MG63 (cell line): ENCODE measurements around the gene OMP. TPM values are rescaled to one million over a fixed set of nuclear protein-coding genes. Genes with fewer than 3 reads are reported as not detected.

Experiments used
- DNase-seq: peaks from one replicate; pipeline ENCODE4 v3.0.0-alpha.2; 2020
- H3K27me3 ChIP-seq: fragments of 250-450 bp; sonication (Bioruptor Pico); 2 replicates; pipeline ENCODE4 v1.5.1; 2020; ENCODE audit warnings: mild to moderate bottlenecking, moderate library complexity
- H3K36me3 ChIP-seq: fragments of 250-450 bp; sonication (Bioruptor Pico); 2 replicates; pipeline ENCODE4 v1.5.1; 2020; ENCODE audit warnings: mild to moderate bottlenecking, moderate library complexity
- H3K4me3 ChIP-seq: fragments of 250-450 bp; sonication (Bioruptor Pico); 2 replicates; pipeline ENCODE4 v1.5.1; 2020; ENCODE audit warnings: mild to moderate bottlenecking, moderate library complexity
- H3K9me3 ChIP-seq: fragments of 250-450 bp; sonication (Bioruptor Pico); 2 replicates; pipeline ENCODE4 v1.5.1; 2020; ENCODE audit warnings: mild to moderate bottlenecking, moderate library complexity
- total RNA-seq: library from RNA; depleted of rRNA; stranded (reverse); fragments of >200 nt; shearing (Covaris generic); gene quantifications from 2 replicates; pipeline ENCODE4 v1.2.3, GENCODE V29; 2014; ENCODE audit warnings: low replicate concordance

The OMP gene
- total RNA-seq, 1 experiment from 2014 or later = not detected

GRCh38 chr11:77110836-77111235, 8.2 kb downstream of the OMP start:
- H3K36me3 ChIP-seq = no peaks in the 10 kb centered on the region
- no peak for DNase-seq
- H3K9me3 ChIP-seq = no peaks in the 10 kb centered on the region
- no peaks in the 10 kb centered on the region for H3K27me3 ChIP-seq
- no peak overlapping the region for H3K4me3 ChIP-seq

- Histone ChIP-seq H3K27me3 (no peaks in the 10 kb centered on the region), H3K9me3 (no peaks in the 10 kb centered on the region), H3K36me3 (no peaks in the 10 kb centered on the region), H3K4me3 (no peak overlapping the region)
- no peak for DNase-seq
These were observed 8.6 kb downstream of the OMP start for GRCh38 chr11:77111277-77111676.

GRCh38 chr11:77111946-77112345, 9.3 kb downstream of the OMP start:
- H3K36me3 ChIP-seq = no peaks in the 10 kb centered on the region
- H3K27me3 ChIP-seq = no peaks in the 10 kb centered on the region
- H3K4me3 ChIP-seq = no peak overlapping the region
- no peaks in the 10 kb centered on the region for H3K9me3 ChIP-seq
- no peak for DNase-seq

- no peak for DNase-seq
- H3K36me3 ChIP-seq = no peaks in the 10 kb centered on the region
- H3K9me3 ChIP-seq = no peaks in the 10 kb centered on the region
- H3K4me3 ChIP-seq = no peak overlapping the region
- H3K27me3 ChIP-seq = no peaks in the 10 kb centered on the region
These were observed 10.2 kb downstream of the OMP start for GRCh38 chr11:77112641-77113381.

- peak; percentile 38 for DNase-seq
- Histone ChIP-seq H3K36me3 (no peaks in the 10 kb centered on the region), H3K9me3 (no peaks in the 10 kb centered on the region), H3K27me3 (no peaks in the 10 kb centered on the region), H3K4me3 (no peak overlapping the region)
These were observed 10.9 kb downstream of the OMP start for GRCh38 chr11:77113382-77114088.

GRCh38 chr11:77114089-77114463, 11.4 kb downstream of the OMP start:
- no peaks in the 10 kb centered on the region for H3K27me3 ChIP-seq
- DNase-seq = no peak
- H3K4me3 ChIP-seq = no peak overlapping the region
- no peaks in the 10 kb centered on the region for H3K36me3 ChIP-seq
- no peaks in the 10 kb centered on the region for H3K9me3 ChIP-seq

GRCh38 chr11:77115181-77115611, 12.6 kb downstream of the OMP start:
- DNase-seq = no peak
- Histone ChIP-seq H3K4me3 (no peak overlapping the region), H3K9me3 (no peaks in the 10 kb centered on the region), H3K27me3 (no peaks in the 10 kb centered on the region), H3K36me3 (no peaks in the 10 kb centered on the region)

GRCh38 chr11:77115956-77116355, 13.3 kb downstream of the OMP start:
- H3K27me3 ChIP-seq = no peaks in the 10 kb centered on the region
- no peak for DNase-seq
- no peak overlapping the region for H3K4me3 ChIP-seq
- H3K36me3 ChIP-seq = no peaks in the 10 kb centered on the region
- H3K9me3 ChIP-seq = no peaks in the 10 kb centered on the region

GRCh38 chr11:77117492-77117891, 14.9 kb downstream of the OMP start:
- Histone ChIP-seq H3K9me3 (no peaks in the 10 kb centered on the region), H3K4me3 (no peak overlapping the region), H3K36me3 (no peaks in the 10 kb centered on the region), H3K27me3 (no peaks in the 10 kb centered on the region)
- no peak for DNase-seq

GRCh38 chr11:77118086-77118485, 15.4 kb downstream of the OMP start:
- no peak overlapping the region for H3K4me3 ChIP-seq

GRCh38 chr11:77118971-77119370, 16.3 kb downstream of the OMP start:
- no peak overlapping the region for H3K4me3 ChIP-seq
- no peaks in the 10 kb centered on the region for H3K9me3 ChIP-seq
- no peaks in the 10 kb centered on the region for H3K27me3 ChIP-seq
- DNase-seq = no peak
- no peaks in the 10 kb centered on the region for H3K36me3 ChIP-seq

More at GRCh38 chr11:77118086-77118485, 15.4 kb downstream of the OMP start:
- H3K9me3 ChIP-seq = no peaks in the 10 kb centered on the region
- no peaks in the 10 kb centered on the region for H3K36me3 ChIP-seq
- H3K27me3 ChIP-seq = no peaks in the 10 kb centered on the region
- DNase-seq = no peak

- Histone ChIP-seq H3K9me3 (no peaks in the 10 kb centered on the region), H3K36me3 (no peaks in the 10 kb centered on the region), H3K4me3 (no peak overlapping the region), H3K27me3 (no peaks in the 10 kb centered on the region)
- DNase-seq = no peak
These were observed 16.9 kb downstream of the OMP start for GRCh38 chr11:77119531-77119936.

GRCh38 chr11:77120571-77120970, 17.9 kb downstream of the OMP start:
- Histone ChIP-seq H3K9me3 (no peaks in the 10 kb centered on the region), H3K4me3 (no peak overlapping the region), H3K36me3 (no peaks in the 10 kb centered on the region), H3K27me3 (no peaks in the 10 kb centered on the region)
- DNase-seq = no peak

- DNase-seq = no peak
- no peak overlapping the region for H3K4me3 ChIP-seq
- no peaks in the 10 kb centered on the region for H3K36me3 ChIP-seq
- no peaks in the 10 kb centered on the region for H3K9me3 ChIP-seq
- H3K27me3 ChIP-seq = no peaks in the 10 kb centered on the region
These were observed 18.5 kb downstream of the OMP start for GRCh38 chr11:77121096-77121640.

- Histone ChIP-seq H3K27me3 (no peaks in the 10 kb centered on the region), H3K9me3 (no peaks in the 10 kb centered on the region), H3K36me3 (no peaks in the 10 kb centered on the region), H3K4me3 (no peak overlapping the region)
- no peak for DNase-seq
These were observed 19.4 kb downstream of the OMP start for GRCh38 chr11:77121876-77122575.

GRCh38 chr11:77122576-77123212, 20.1 kb downstream of the OMP start:
- Histone ChIP-seq H3K36me3 (no peaks in the 10 kb centered on the region), H3K4me3 (no peak overlapping the region), H3K9me3 (no peaks in the 10 kb centered on the region), H3K27me3 (no peaks in the 10 kb centered on the region)
- DNase-seq = no peak

- Histone ChIP-seq H3K9me3 (no peaks in the 10 kb centered on the region), H3K4me3 (no peak overlapping the region), H3K27me3 (no peaks in the 10 kb centered on the region), H3K36me3 (no peaks in the 10 kb centered on the region)
- DNase-seq = no peak
These were observed 21.0 kb downstream of the OMP start for GRCh38 chr11:77123591-77123990.
